Ishikawa (cell line): ENCODE results near the gene EIF3B.

Experiments used
- CEBPB ChIP-seq: IDR thresholded peaks from 2 replicates; pipeline ENCODE4 v1.6.1; 2012
- CREB1 ChIP-seq: IDR thresholded peaks from 2 replicates; pipeline ENCODE4 v1.6.1; 2012; ENCODE audit warnings: low read depth
- EGR1 ChIP-seq: IDR thresholded peaks from 2 replicates; pipeline ENCODE4 v1.6.1; 2012
- EP300 ChIP-seq: IDR thresholded peaks from 2 replicates; pipeline ENCODE4 v1.6.1; 2012; ENCODE audit warnings: borderline replicate concordance
- FOXM1 ChIP-seq: IDR thresholded peaks from 2 replicates; pipeline ENCODE4 v1.6.1; 2012; ENCODE audit warnings: low read depth, borderline replicate concordance
- MAX ChIP-seq: IDR thresholded peaks from 2 replicates; pipeline ENCODE4 v1.6.1; 2012
- NFIC ChIP-seq: IDR thresholded peaks from 2 replicates; pipeline ENCODE4 v1.6.1; 2012
- RAD21 ChIP-seq: IDR thresholded peaks from 2 replicates; pipeline ENCODE4 v1.6.1; 2012; ENCODE audit warnings: low read depth
- REST ChIP-seq: IDR thresholded peaks from 2 replicates; pipeline ENCODE4 v1.6.1; 2012; ENCODE audit warnings: low read depth, mild to moderate bottlenecking
- TAF1 ChIP-seq: IDR thresholded peaks from 2 replicates; pipeline ENCODE4 v1.6.1; 2012; ENCODE audit warnings: low read depth, mild to moderate bottlenecking
- TCF12 ChIP-seq: IDR thresholded peaks from 2 replicates; pipeline ENCODE4 v1.6.1; 2012; ENCODE audit warnings: low read depth
- TEAD4 ChIP-seq: IDR thresholded peaks from 2 replicates; pipeline ENCODE4 v1.6.1; 2012
- USF1 ChIP-seq: IDR thresholded peaks from 2 replicates; pipeline ENCODE4 v1.6.1; 2012
- YY1 ChIP-seq: IDR thresholded peaks from 2 replicates; pipeline ENCODE4 v1.6.1; 2012; ENCODE audit warnings: low read depth
- ZBTB7A ChIP-seq: IDR thresholded peaks from 2 replicates; pipeline ENCODE4 v1.6.1; 2012; ENCODE audit warnings: low read depth

Gene EIF3B

GRCh38 chr7:2384354-2385243, 30.0 kb downstream of the EIF3B start:
- TF ChIP-seq FOXM1 (no peak), TCF12 (no peak), REST (peak; percentile 19; the same call in 1 of the 2 replicates), RAD21 (0 out of 2 replicates have a peak, but pooled peaks have one; percentile 4), TEAD4 (no peak), TAF1 (no peak), ZBTB7A (no peak)

- TF ChIP-seq FOXM1, result no peak
- TF ChIP-seq ZBTB7A, result no peak
- TF ChIP-seq EP300, result no peak
- TF ChIP-seq EGR1, result no peak
- no peak for TF ChIP-seq YY1
- TF ChIP-seq NFIC, result no peak
- TF ChIP-seq TCF12, result no peak
- no peak for TF ChIP-seq CREB1
- no peak for TF ChIP-seq TAF1
- no peak for TF ChIP-seq CEBPB
- TF ChIP-seq USF1, result no peak
- TF ChIP-seq RAD21, result no peak
- no peak for TF ChIP-seq TEAD4
- TF ChIP-seq MAX, result no peak
- TF ChIP-seq REST, result no peak
Observed at GRCh38 chr7:2386964-2387669, 32.5 kb downstream of the EIF3B start.

- no peak for TF ChIP-seq TAF1
- TF ChIP-seq EP300, result no peak
- TF ChIP-seq YY1, result no peak
- no peak for TF ChIP-seq CREB1
- TF ChIP-seq FOXM1, result no peak
- TF ChIP-seq TCF12, result no peak
- no peak for TF ChIP-seq REST
- no peak for TF ChIP-seq RAD21
- no peak for TF ChIP-seq EGR1
- TF ChIP-seq ZBTB7A, result no peak
- TF ChIP-seq USF1, result no peak
- no peak for TF ChIP-seq NFIC
- TF ChIP-seq CEBPB, result no peak
- no peak for TF ChIP-seq TEAD4
- TF ChIP-seq MAX, result no peak
Observed at GRCh38 chr7:2387897-2388636, 33.4 kb downstream of the EIF3B start.
